Measurements from ENCODE around the gene FRAS1. TPM values are rescaled to one million over a fixed set of nuclear protein-coding genes. Genes with fewer than 3 reads are reported as not detected.

FRAS1 gene
- total RNA-seq, 2 donors from 2014 or later = not detected

DNA sequence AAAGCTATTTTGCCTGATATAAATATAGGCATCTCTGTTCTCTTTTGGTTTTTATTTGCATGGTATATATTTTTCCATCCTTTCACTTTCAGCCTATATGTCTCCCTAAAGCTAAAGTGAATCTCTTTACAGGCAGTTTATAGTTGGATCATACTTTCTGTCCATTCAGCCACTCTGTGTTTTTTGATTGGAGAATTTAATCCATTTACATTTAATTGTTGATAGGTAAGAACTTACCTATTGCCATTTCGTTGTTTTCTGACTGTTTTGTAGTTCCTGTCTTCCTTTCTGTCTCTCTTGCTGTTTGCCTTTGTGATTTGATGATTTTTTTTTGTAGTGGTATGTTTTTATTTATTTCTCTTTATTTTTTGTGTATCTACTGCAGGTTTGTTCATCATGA is 338.5 kb downstream of the FRAS1 start:
- Mint-ChIP-seq H3K36me3 (ENCODE audit: low read depth) (no peaks in the 10 kb centered on the region), H3K4me3 (no peak overlapping the region), H3K9me3 (peaks cover 14% of the 10 kb centered on the region), H3K27me3 (peaks cover 30% of the 10 kb centered on the region), H3K4me1 (no peaks in the 10 kb centered on the region), H3K27ac (no peak overlapping the region)
- no peak for ATAC-seq (replicated peaks)

DNA sequence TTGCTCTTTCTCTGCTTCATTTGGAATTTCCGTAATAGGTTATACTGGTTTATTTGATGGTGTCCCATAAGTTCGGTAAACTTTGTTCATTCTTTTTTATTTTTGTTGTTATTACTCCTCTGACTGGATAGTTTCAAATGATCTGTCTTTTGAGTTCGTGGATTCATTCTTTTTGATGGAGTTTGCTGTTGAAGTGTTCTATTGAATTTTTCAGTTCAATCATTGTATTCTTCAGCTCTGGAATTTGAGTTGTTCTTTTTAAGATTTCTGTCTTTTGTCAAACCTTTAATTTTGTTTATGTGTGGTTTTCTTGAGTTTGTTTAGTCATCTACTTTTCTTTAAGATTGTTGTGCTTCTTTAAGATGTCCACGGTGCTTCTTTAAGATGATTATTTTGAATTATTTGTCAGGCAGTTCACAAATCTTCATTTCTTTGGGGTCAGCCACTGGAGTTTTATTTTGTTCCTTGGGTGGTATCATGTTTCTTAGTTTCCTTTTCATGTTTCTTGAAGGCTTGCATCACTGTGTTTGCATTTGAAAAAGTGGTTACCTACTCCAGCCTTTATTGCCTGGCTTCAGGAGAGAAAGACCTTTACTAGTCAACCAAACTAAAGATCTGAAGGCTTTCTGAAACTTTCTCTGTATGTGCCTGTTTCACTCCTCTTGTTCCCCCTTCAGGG is 339.6 kb downstream of the FRAS1 start:
- no peak overlapping the region for H3K27ac Mint-ChIP-seq
- H3K4me1 Mint-ChIP-seq = no peaks in the 10 kb centered on the region
- H3K36me3 Mint-ChIP-seq (ENCODE audit: low read depth) = no peaks in the 10 kb centered on the region
- H3K4me3 Mint-ChIP-seq = no peak overlapping the region
- peaks cover 32% of the 10 kb centered on the region for H3K27me3 Mint-ChIP-seq
- no peak for ATAC-seq (replicated peaks)
- peaks cover 14% of the 10 kb centered on the region for H3K9me3 Mint-ChIP-seq

DNA sequence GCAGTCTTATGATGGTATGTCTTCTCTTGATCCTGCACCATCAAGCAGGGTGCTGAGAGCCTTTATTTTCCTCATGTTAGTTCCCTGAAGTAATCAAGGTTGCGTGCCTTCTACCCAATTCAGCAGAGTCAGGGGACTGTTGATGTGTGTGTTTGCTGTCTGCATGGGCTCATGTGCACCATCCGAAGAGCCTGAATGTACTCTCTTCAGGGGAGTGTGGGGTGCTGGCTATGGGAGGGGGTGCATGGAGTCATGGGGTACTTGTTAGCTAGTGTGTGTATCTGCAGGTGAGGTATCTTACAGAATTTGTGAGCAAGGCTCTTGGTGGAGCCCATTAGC is 340.1 kb downstream of the FRAS1 start:
- Mint-ChIP-seq H3K27me3 (peaks cover 32% of the 10 kb centered on the region), H3K9me3 (peaks cover 14% of the 10 kb centered on the region), H3K27ac (no peak overlapping the region), H3K4me1 (no peaks in the 10 kb centered on the region), H3K4me3 (no peak overlapping the region), H3K36me3 (ENCODE audit: low read depth) (no peaks in the 10 kb centered on the region)
- ATAC-seq (replicated peaks) = no peak

DNA sequence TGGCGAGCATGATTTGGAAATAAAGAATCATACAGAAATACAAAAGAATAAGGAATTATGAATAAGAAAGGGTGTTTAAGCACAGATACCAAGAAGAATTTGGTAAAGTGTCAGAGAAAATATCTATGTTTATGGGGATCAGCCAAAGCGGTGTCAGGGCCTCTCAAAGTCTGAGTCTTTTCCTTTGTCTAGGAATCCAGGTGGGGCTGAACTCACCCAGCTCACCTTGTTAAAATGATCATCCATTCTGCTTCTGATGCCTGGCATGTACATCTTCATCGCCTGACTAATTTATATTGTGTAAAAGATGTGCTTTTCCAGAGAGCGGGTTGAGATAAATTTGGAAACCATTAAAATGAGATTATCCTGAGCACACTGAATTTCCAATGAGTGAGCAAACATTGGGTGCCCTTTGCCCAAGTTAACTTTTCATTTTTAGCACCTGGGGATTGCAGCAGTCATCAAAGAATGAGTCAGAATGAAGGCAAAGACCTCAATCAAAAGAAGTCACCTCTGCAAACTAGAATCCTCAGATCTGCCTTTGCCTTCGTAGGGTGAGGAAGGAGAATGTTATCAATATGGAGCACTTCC is 352.6 kb downstream of the FRAS1 start:
- Mint-ChIP-seq H3K27ac (no peak overlapping the region), H3K36me3 (ENCODE audit: low read depth) (no peaks in the 10 kb centered on the region), H3K27me3 (peaks cover under 1% of the 10 kb centered on the region), H3K9me3 (no peaks in the 10 kb centered on the region), H3K4me1 (no peaks in the 10 kb centered on the region), H3K4me3 (no peak overlapping the region)
- ATAC-seq (replicated peaks) = no peak

DNA sequence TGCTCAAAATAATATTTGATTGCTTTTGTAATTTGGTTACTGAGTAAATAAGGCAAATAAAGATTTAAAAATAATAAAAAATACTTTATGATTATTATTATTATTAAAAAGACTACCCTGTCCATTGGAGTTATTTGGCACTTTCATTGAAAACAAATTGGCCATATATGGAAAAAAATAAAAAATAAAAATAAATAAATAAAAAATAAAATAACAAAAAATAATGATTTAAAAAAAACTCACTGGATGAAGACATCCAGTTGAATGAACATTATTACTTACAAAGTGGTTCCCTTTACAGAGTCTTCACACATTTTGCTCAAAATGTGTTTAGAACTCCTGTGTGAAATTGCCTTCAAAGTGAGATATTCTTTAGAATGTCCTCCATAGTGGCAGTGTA is 353.1 kb downstream of the FRAS1 start:
- Mint-ChIP-seq H3K27me3 (no peaks in the 10 kb centered on the region), H3K4me3 (no peak overlapping the region), H3K36me3 (ENCODE audit: low read depth) (no peaks in the 10 kb centered on the region), H3K9me3 (no peaks in the 10 kb centered on the region), H3K27ac (no peak overlapping the region), H3K4me1 (no peaks in the 10 kb centered on the region)
- no peak for ATAC-seq (replicated peaks)

DNA sequence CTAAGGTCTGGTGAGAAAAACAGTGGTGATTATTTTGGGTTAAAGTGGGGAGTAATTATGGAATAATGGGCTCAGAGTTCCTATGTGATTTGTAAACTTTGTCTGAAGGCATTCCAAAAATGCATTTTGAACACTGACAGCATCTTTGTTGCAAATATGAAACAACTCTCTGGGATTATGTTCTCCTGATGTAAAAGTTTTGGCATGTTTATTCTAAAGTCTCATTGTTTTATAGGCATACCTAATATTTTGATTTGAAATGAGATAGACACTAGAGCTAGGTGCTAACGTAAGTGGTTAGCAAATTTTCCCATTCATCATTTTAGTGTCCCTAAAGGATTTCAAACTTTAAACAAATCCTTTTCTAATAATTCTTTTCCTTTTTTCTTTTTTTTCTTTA is 353.6 kb downstream of the FRAS1 start:
- H3K36me3 Mint-ChIP-seq (ENCODE audit: low read depth) = no peaks in the 10 kb centered on the region
- H3K27ac Mint-ChIP-seq = no peak overlapping the region
- H3K4me3 Mint-ChIP-seq = no peak overlapping the region
- no peaks in the 10 kb centered on the region for H3K4me1 Mint-ChIP-seq
- H3K27me3 Mint-ChIP-seq = no peaks in the 10 kb centered on the region
- ATAC-seq (replicated peaks) = no peak
- H3K9me3 Mint-ChIP-seq = no peaks in the 10 kb centered on the region

DNA sequence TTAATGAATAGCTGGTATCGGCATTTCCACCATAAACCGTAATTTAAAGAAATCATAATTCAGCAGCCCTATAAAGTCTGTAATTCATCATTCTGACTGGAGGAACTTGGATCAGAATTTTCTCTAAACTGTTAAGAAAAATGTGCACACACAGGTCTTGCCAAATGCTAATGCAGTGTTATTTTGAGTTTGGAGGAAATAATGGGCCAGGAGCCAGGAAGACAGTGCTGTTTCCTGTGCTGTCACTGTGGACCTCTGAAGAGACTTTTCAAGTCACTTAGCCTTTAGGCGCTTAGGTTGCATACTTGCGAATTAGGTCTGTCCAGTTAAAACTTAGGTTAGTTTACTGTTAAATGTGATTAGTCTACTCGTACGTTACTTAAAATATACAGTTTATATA is 357.0 kb downstream of the FRAS1 start:
- H3K9me3 Mint-ChIP-seq = no peaks in the 10 kb centered on the region
- H3K4me3 Mint-ChIP-seq = no peak overlapping the region
- no peaks in the 10 kb centered on the region for H3K36me3 Mint-ChIP-seq (ENCODE audit: low read depth)
- H3K4me1 Mint-ChIP-seq = no peaks in the 10 kb centered on the region
- peaks cover 5% of the 10 kb centered on the region for H3K27me3 Mint-ChIP-seq
- no peak overlapping the region for H3K27ac Mint-ChIP-seq
- no peak for ATAC-seq (replicated peaks)

DNA sequence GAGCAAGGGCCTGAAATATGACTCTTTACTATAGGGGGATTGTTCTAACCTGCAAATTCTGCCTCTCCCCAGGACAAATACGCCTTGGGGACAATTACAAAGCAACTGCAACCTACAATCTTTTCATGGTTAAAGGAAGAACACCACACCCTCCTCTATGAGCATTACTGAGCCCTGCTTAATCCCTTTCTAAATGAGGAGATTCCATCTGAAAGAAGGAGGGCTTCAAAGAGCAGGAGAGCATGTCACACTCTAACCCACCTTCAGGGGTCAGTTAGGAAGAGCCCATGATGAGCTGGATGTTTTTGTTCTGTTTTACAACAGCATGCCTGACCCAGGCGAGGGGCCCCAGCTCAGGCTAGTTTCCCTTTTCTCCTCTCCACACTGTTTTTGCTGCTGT is 360.5 kb downstream of the FRAS1 start:
- no peaks in the 10 kb centered on the region for H3K4me1 Mint-ChIP-seq
- no peak overlapping the region for H3K27ac Mint-ChIP-seq
- H3K36me3 Mint-ChIP-seq (ENCODE audit: low read depth) = no peaks in the 10 kb centered on the region
- ATAC-seq (replicated peaks) = no peak
- no peaks in the 10 kb centered on the region for H3K9me3 Mint-ChIP-seq
- peaks cover 7% of the 10 kb centered on the region for H3K27me3 Mint-ChIP-seq
- H3K4me3 Mint-ChIP-seq = no peak overlapping the region

DNA sequence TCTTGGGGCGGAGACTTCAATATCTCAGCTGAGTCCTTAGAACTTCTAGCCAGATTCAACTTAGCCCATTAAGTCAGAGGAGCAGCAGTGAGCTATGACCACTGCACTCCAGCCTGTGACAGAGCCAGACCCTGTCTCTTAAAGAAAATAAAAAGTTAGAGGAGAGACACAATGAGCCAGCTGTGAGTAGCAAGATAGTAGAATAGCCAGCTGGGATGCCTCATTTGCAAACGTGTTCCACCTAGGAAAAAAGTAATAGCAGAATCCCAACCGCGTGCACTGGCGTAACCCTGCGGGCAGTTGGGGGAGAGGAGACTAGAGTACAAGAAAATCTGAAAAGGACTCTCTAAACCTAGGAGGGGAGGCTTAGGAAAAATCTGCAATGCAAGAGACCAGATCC is 361.3 kb downstream of the FRAS1 start:
- Mint-ChIP-seq H3K9me3 (no peaks in the 10 kb centered on the region), H3K27ac (no peak overlapping the region), H3K4me1 (no peaks in the 10 kb centered on the region), H3K4me3 (no peak overlapping the region), H3K27me3 (peaks cover 7% of the 10 kb centered on the region), H3K36me3 (ENCODE audit: low read depth) (no peaks in the 10 kb centered on the region)
- no peak for ATAC-seq (replicated peaks)

DNA sequence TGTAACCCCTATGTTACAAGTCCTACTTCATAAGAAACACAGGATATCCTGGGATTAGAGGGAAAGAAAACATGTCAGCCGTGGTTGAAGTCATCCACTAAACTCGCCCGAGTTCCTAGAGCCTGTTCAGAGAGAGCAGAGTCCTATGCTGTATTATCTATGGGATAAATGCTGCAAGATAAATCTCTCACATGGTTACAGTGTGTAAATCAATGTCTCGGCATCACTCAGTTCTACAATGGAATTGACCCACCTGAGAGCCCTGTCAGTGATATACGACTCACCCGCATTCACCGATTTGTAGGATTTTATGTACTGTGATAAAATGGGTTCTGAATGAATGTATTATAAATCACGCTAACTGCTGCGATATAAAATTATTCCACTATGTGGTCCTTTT is 366.7 kb downstream of the FRAS1 start:
- H3K27ac Mint-ChIP-seq = no peak overlapping the region
- ATAC-seq (replicated peaks) = no peak

DNA sequence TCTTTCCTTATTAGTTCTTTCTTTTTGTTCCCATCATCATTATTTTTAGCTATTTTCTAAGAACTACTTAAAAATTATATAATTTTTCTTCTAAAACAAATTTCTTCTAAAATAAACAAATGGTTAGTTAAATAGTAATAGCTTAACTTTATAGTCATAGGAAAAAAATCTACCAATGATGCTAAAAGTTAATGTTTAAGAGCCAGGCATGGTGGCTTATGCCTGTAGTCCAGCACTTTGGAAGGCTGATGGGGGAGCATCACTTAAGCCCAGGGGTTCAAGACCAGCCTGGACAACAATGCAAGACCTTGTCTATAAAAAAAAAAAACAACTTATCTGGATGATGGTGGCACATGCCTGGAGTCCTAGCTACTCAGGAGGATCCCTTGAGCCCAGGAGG is 367.3 kb downstream of the FRAS1 start:
- Mint-ChIP-seq H3K9me3 (no peaks in the 10 kb centered on the region), H3K27me3 (peaks cover 11% of the 10 kb centered on the region), H3K27ac (no peak overlapping the region), H3K4me1 (no peaks in the 10 kb centered on the region), H3K36me3 (ENCODE audit: low read depth) (no peaks in the 10 kb centered on the region), H3K4me3 (no peak overlapping the region)
- ATAC-seq (replicated peaks) = no peak

More for the DNA sequence above, 366.7 kb downstream of the FRAS1 start:
- H3K9me3 Mint-ChIP-seq = no peaks in the 10 kb centered on the region
- no peaks in the 10 kb centered on the region for H3K36me3 Mint-ChIP-seq (ENCODE audit: low read depth)
- no peaks in the 10 kb centered on the region for H3K4me1 Mint-ChIP-seq
- H3K4me3 Mint-ChIP-seq = no peak overlapping the region
- peaks cover 11% of the 10 kb centered on the region for H3K27me3 Mint-ChIP-seq

DNA sequence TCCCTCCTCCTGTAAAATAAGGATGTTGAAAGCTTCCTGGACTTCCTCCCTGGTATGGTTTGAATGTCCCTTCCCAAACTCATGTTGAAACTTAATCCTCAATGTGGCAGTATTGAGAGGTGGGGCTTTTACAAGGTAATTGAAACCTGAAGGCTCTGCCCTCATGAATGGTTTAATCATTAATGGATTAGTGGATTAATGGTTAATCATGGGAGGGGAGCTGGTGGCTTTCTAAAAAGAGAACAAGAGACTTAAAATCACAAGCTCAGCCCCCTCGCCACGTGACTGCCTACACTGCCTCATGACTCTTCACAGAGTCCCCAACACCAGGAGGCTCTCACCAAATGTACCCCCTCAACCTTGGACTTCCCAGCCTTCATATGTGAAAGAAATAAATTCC is 369.8 kb downstream of the FRAS1 start:
- no peak overlapping the region for H3K27ac Mint-ChIP-seq
- no peaks in the 10 kb centered on the region for H3K4me1 Mint-ChIP-seq
- no peaks in the 10 kb centered on the region for H3K9me3 Mint-ChIP-seq
- peaks cover 9% of the 10 kb centered on the region for H3K27me3 Mint-ChIP-seq
- no peaks in the 10 kb centered on the region for H3K36me3 Mint-ChIP-seq (ENCODE audit: low read depth)
- H3K4me3 Mint-ChIP-seq = no peak overlapping the region
- no peak for ATAC-seq (replicated peaks)

DNA sequence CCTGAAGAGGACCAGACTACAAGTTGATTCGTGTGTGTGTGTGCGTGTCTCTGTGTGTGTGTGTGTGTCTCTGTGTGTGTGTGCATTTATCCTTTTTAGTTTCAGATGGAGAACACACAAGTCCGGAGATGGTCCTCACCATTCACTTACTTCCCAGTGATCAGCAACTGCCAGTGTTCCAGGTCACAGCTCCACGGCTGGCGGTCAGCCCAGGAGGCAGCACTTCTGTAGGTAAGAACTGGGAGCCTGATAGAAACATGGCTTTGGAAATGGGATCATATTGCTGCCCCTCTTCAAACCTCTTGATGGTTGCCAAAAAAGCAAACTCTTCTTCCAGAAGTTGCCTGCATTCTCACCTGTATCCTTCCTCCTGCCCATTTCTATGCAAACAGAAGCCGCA is 371.9 kb downstream of the FRAS1 start:
- no peaks in the 10 kb centered on the region for H3K9me3 Mint-ChIP-seq
- no peaks in the 10 kb centered on the region for H3K4me1 Mint-ChIP-seq
- H3K36me3 Mint-ChIP-seq (ENCODE audit: low read depth) = no peaks in the 10 kb centered on the region
- H3K27me3 Mint-ChIP-seq = peaks cover 11% of the 10 kb centered on the region
- no peak overlapping the region for H3K27ac Mint-ChIP-seq
- no peak for ATAC-seq (replicated peaks)
- no peak overlapping the region for H3K4me3 Mint-ChIP-seq

DNA sequence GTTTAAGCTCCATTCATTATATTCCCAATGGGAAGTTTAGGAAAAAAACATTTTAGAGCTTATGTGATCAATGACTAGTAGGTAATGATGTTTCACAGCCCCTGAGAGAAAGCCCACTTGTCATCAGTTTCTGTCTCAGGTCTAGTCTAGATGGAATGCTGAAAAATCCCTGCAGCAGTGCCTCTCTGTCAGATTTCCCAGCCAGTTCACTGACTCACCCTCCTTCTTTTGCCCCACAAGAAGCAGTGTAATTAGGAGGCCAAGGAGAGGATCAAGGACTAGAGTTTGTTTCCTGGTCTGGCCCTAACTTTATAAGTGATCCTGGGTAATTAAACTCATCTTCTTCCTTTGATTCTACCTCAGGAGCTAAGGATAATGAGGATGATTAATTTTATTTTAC is 375.8 kb downstream of the FRAS1 start:
- Mint-ChIP-seq H3K27me3 (peaks cover 3% of the 10 kb centered on the region), H3K4me3 (no peak overlapping the region), H3K4me1 (no peaks in the 10 kb centered on the region), H3K9me3 (no peaks in the 10 kb centered on the region), H3K36me3 (ENCODE audit: low read depth) (no peaks in the 10 kb centered on the region), H3K27ac (no peak overlapping the region)
- no peak for ATAC-seq (replicated peaks)

DNA sequence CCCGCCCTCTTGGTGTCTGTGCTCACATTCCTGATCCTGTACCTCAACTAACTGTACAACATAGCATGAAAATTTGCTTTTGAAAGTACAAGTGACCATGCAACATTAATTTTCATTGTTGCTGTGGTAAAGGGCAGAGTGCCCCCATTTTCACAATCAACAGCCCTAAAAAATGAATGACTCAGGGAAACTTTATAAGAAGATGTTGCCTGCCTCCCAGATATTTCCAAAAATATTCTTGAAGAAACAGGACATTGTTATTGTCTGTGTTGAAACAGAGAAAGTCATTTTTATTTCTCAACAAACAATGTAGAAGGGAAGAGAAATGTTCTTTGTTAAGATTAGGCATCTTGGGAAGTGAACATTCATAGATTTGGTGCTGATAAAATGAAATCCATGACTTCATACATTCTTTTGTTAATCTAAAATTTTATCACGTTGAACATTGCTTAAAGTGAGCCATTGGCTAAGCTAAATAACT is 380.5 kb downstream of the FRAS1 start:
- ATAC-seq (replicated peaks) = no peak
- no peak overlapping the region for H3K27ac Mint-ChIP-seq
- no peaks in the 10 kb centered on the region for H3K36me3 Mint-ChIP-seq (ENCODE audit: low read depth)
- no peaks in the 10 kb centered on the region for H3K27me3 Mint-ChIP-seq
- H3K9me3 Mint-ChIP-seq = no peaks in the 10 kb centered on the region
- H3K4me3 Mint-ChIP-seq = no peak overlapping the region
- no peaks in the 10 kb centered on the region for H3K4me1 Mint-ChIP-seq

DNA sequence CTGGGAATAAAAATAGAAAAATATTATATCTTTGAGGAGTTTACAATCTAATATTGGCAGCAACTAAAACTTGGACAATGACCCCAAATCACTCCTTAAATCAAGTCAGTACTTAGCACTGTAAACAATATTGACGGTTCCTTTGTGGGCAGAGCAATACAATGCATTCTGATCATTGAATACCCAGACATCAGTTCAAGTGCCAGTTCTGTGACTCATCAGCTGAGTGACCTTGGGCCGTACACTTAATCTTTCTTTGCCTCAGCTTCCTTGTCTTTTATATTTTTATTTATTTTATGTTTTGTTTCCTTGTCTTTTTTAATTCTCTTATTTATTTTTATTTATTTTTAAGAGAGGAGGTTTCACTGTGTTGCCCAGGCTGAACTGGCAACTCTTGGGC is 382.2 kb downstream of the FRAS1 start:
- ATAC-seq (replicated peaks) = no peak
- no peak overlapping the region for H3K4me3 Mint-ChIP-seq
- no peaks in the 10 kb centered on the region for H3K27me3 Mint-ChIP-seq
- H3K27ac Mint-ChIP-seq = no peak overlapping the region
- no peaks in the 10 kb centered on the region for H3K4me1 Mint-ChIP-seq
- H3K9me3 Mint-ChIP-seq = no peaks in the 10 kb centered on the region
- no peaks in the 10 kb centered on the region for H3K36me3 Mint-ChIP-seq (ENCODE audit: low read depth)

Measured in activated T-helper 17 cell treated with anti-CD3 and anti-CD28 coated beads, Interleukin-2, amount 50 U/mL, for 72 hours (primary cell).